ENCODE results near the gene MAGEA12.
"Not testable (repeated sequence)": the region's sequence is repeated elsewhere in the genome, so short reads cannot be mapped to it uniquely, and the experiment has no call there.

The MAGEA12 gene

GRCh38 chrX:152766562-152766961 lies 33.0 kb downstream of the MAGEA12 start:
- not testable (repeated sequence) for DNase-seq

DNA sequence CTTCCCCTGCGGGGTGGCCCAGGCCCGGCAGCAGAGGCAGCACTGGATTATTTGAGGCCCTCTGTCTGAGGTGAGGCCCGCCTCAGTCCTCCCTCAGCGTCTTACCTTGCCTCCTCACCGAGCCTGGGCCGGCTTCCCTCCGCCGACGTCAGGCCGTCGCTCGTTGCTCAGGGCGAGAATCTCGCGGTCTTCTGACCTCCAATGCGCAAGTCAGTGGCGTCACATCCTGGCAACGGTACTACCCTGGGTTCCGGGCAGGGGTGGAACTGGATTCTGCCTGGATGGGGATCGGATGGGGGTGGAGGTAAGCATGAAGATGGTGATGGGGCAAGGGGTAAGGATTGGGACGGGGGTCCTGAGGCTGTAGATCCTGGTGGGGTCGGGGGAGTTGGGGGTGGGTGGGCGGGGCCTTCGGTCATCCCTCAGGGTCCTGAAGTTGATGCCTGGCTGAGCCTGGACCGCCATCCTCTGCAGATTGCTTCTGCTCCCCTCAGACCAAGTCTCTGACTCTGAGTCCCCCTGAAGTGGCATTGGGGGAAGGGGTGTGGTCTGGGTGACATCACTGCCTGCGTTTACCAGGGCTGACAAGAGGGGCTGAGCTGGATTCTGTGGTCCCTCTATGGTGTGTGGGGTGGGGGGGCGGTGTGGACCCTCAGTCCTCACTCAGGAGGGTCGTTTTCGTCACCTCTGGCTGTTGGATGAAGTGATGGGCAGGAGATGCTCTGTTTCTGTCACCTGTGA lies 36.2 kb downstream of the MAGEA12 start, which contains the start of gene MAGEA6:
MAGEA6 (minus strand) TSS at position 141 of the 741 bp plus-strand sequence. CDS start 2,039 bp downstream, outside the sequence.
- DNase-seq = not testable (repeated sequence)

- DNase-seq = not testable (repeated sequence)
These were observed 53.5 kb downstream of the MAGEA12 start for GRCh38 chrX:152787062-152787461.

All from NCI-H1694 (cell line).